GM12892 (cell line): Measurements from ENCODE around the gene PTPRK.

ENCODE experiments used
- POLR2A ChIP-seq: IDR thresholded peaks from 2 replicates; pipeline ENCODE4 v1.6.1; 2011; ENCODE audit warnings: low read depth, low read length, control low read depth
- POLR2AphosphoS5 ChIP-seq: IDR thresholded peaks from 2 replicates; pipeline ENCODE4 v1.6.1; 2011; ENCODE audit warnings: low read depth, low read length, control low read depth
- TAF1 ChIP-seq: IDR thresholded peaks from 2 replicates; pipeline ENCODE4 v1.6.1; 2011; ENCODE audit warnings: low read depth, mild to moderate bottlenecking, control low read depth, low read length, borderline replicate concordance

- TF ChIP-seq POLR2A (no peak), POLR2AphosphoS5 (no peak), TAF1 (no peak)
These were observed 209.9 kb downstream of the PTPRK start for GRCh38 chr6:128310451-128310850.
